Measurements from ENCODE around the gene ARL11. TPM values are rescaled to one million over a fixed set of nuclear protein-coding genes. Genes with fewer than 3 reads are reported as not detected.
A peak's percentile ranks its signal among the peaks of the same experiment; 100 is the strongest.

Gene ARL11
- total RNA-seq, 1 donor from 2014 or later: not detected

DNA sequence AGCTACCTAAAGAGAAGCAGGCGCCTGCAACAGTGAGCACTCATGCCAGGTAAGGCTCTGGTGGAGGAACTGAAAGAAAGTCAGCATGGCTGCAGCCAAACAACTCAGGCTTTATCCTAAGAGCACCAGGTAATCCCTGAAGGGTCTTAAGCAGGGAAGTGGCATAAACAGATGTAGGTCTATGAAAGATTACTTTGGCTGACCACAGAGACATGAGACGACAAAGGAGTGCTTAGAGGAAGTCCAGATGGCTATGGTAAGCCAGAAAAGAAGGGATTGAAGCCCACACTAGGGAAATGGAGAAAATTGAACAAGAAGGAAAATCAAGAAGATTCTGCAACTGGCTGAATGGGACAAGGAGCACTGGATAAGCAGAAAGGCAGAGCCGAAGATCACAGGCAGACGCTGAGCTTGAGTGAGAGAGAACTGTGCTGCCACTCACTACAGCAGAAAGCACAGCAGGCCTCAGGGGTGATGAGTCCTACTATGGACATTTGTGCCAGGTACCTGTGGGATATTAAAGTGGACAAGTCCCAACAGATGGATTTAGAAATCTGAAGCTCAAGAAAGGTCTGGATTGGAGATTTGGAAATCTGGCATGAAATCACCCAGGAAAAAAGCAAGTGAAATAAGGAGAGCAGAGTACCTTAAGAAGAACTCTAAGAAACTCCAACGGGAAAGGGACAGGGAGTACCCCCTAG, 47.2 kb upstream of the ARL11 start:
- no peak overlapping the region for H3K4me3 Mint-ChIP-seq (ENCODE audit: unreplicated experiment)
- no peak for FAIRE-seq

DNA sequence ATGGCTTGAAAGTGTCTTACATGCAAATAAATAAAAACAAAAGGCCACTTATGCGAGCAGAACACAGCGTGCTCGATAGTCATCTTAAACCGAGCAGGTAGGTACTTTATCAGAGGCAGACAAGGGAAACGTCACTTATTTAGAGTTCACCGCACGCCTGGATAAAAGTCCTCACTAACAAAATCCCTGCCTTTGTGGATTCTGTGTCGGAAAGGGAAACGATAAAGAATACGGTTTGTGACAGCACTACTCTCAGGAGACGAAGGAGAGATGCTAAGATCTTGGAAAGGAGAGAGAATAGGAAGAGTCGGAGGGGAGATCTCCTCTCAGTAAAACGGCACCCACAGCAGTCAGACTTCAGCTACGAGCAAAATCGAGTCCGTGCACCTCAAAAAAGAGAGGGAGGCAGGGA, 43.5 kb upstream of the ARL11 start:
- no peaks in the 10 kb centered on the region for H3K9me3 Mint-ChIP-seq (ENCODE audit: unreplicated experiment)
- Histone ChIP-seq H3K9me3 (ENCODE audit: insufficient read depth, low read depth, low read length) (no peaks in the 10 kb centered on the region), H3K27me3 (ENCODE audit: insufficient read depth, low read length) (no peaks in the 10 kb centered on the region), H3K36me3 (ENCODE audit: insufficient read depth, low read length) (peaks cover 1% of the 10 kb centered on the region), H3K9ac (ENCODE audit: low read length) (peak overlapping the region; percentile 91), H4K20me1 (ENCODE audit: insufficient read depth, low read length) (peaks cover 3% of the 10 kb centered on the region), H3K4me3 (ENCODE audit: insufficient read depth, low read depth, low read length) (peak overlapping the region; percentile 96), H3K27ac (ENCODE audit: low read depth, low read length) (peak overlapping the region; percentile 67), H3K4me2 (ENCODE audit: low read length) (peak overlapping the region; percentile 99), H2AFZ (ENCODE audit: low read depth, low read length) (peak overlapping the region; percentile 95), H3K79me2 (ENCODE audit: insufficient read depth, low read length) (peaks cover 26% of the 10 kb centered on the region), H3K4me1 (ENCODE audit: insufficient read depth, low read length) (peaks cover 11% of the 10 kb centered on the region)
- no peaks in the 10 kb centered on the region for H3K36me3 Mint-ChIP-seq (ENCODE audit: low read depth, unreplicated experiment)
- FAIRE-seq (no peak), DNase-seq (ENCODE audit: low read depth) (no peak)
- H3K4me3 Mint-ChIP-seq (ENCODE audit: unreplicated experiment): peak overlapping the region; percentile 96
- peaks cover 9% of the 10 kb centered on the region for H3K4me1 Mint-ChIP-seq (ENCODE audit: low read depth, unreplicated experiment)
- peak overlapping the region; percentile 89 for H3K27ac Mint-ChIP-seq (ENCODE audit: unreplicated experiment)
- no peaks in the 10 kb centered on the region for H3K27me3 Mint-ChIP-seq (ENCODE audit: low read depth, unreplicated experiment)
- TF ChIP-seq, protein P1, sequence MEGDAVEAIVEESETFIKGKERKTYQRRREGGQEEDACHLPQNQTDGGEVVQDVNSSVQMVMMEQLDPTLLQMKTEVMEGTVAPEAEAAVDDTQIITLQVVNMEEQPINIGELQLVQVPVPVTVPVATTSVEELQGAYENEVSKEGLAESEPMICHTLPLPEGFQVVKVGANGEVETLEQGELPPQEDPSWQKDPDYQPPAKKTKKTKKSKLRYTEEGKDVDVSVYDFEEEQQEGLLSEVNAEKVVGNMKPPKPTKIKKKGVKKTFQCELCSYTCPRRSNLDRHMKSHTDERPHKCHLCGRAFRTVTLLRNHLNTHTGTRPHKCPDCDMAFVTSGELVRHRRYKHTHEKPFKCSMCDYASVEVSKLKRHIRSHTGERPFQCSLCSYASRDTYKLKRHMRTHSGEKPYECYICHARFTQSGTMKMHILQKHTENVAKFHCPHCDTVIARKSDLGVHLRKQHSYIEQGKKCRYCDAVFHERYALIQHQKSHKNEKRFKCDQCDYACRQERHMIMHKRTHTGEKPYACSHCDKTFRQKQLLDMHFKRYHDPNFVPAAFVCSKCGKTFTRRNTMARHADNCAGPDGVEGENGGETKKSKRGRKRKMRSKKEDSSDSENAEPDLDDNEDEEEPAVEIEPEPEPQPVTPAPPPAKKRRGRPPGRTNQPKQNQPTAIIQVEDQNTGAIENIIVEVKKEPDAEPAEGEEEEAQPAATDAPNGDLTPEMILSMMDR (IDR thresholded peaks at IDR 0.05; ENCODE audit: insufficient read depth, low read depth, low read length): no peak
- TF ChIP-seq EZH2 (IDR thresholded peaks at IDR 0.05; ENCODE audit: insufficient read depth, low read length): no peak

More for the DNA sequence above, 47.2 kb upstream of the ARL11 start:
- H3K9me3 ChIP-seq (ENCODE audit: insufficient read depth, low read depth, low read length): no peaks in the 10 kb centered on the region
- no peaks in the 10 kb centered on the region for H3K9me3 Mint-ChIP-seq (ENCODE audit: unreplicated experiment)
- no peak overlapping the region for H3K27ac Mint-ChIP-seq (ENCODE audit: unreplicated experiment)
- peaks cover 26% of the 10 kb centered on the region for H3K79me2 ChIP-seq (ENCODE audit: insufficient read depth, low read length)
- H3K27ac ChIP-seq (ENCODE audit: low read depth, low read length): no peak overlapping the region
- peaks cover 3% of the 10 kb centered on the region for H3K36me3 Mint-ChIP-seq (ENCODE audit: low read depth, unreplicated experiment)
- H3K4me1 ChIP-seq (ENCODE audit: insufficient read depth, low read length): peaks cover 3% of the 10 kb centered on the region
- no peaks in the 10 kb centered on the region for H3K27me3 Mint-ChIP-seq (ENCODE audit: low read depth, unreplicated experiment)
- H3K4me1 Mint-ChIP-seq (ENCODE audit: low read depth, unreplicated experiment): no peaks in the 10 kb centered on the region
- no peak overlapping the region for H3K9ac ChIP-seq (ENCODE audit: low read length)
- H2AFZ ChIP-seq (ENCODE audit: low read depth, low read length): no peak overlapping the region
- no peak for TF ChIP-seq EZH2 (IDR thresholded peaks at IDR 0.05; ENCODE audit: insufficient read depth, low read length)
- TF ChIP-seq, protein P1 (IDR thresholded peaks at IDR 0.05; ENCODE audit: insufficient read depth, low read depth, low read length): no peak
- H3K27me3 ChIP-seq (ENCODE audit: insufficient read depth, low read length): no peaks in the 10 kb centered on the region
- no peak overlapping the region for H3K4me3 ChIP-seq (ENCODE audit: insufficient read depth, low read depth, low read length)
- H4K20me1 ChIP-seq (ENCODE audit: insufficient read depth, low read length): peaks cover 3% of the 10 kb centered on the region
- peaks cover 6% of the 10 kb centered on the region for H3K36me3 ChIP-seq (ENCODE audit: insufficient read depth, low read length)
- no peak for DNase-seq (ENCODE audit: low read depth)
- no peak overlapping the region for H3K4me2 ChIP-seq (ENCODE audit: low read length)

Measured in astrocyte (in vitro differentiated cells and primary cell).